HL-60 (cell line): Measurements from ENCODE around the gene NUDT4B.
A peak's percentile ranks its signal among the peaks of the same experiment; 100 is the strongest.
"Not testable (repeated sequence)": the region's sequence is repeated elsewhere in the genome, so short reads cannot be mapped to it uniquely, and the experiment has no call there.

Source experiments
- DNase-seq, 2 experiments: peaks; one replicate each; pipeline ENCODE4 v3.0.0-alpha.2; 2010 to 2020; ENCODE audit warnings: low read depth in 1 of 2, low spot score in 1 of 2
- H3K27ac ChIP-seq: fragments of 250-450 bp; sonication (Bioruptor Pico); replicated peaks from 2 replicates; pipeline ENCODE4 v1.5.1; 2020; ENCODE audit warnings: mild to moderate bottlenecking, moderate library complexity
- H3K27me3 ChIP-seq: fragments of 250-450 bp; sonication (Bioruptor Pico); 2 replicates; pipeline ENCODE4 v1.5.1; 2021; ENCODE audit warnings: mild to moderate bottlenecking, moderate library complexity; ENCODE audit not compliant: insufficient read depth, poor library complexity, severe bottlenecking
- H3K4me3 ChIP-seq: replicated peaks from 2 replicates; pipeline ENCODE4 v1.5.1; 2011; ENCODE audit warnings: mild to moderate bottlenecking, control low read depth, low read length; ENCODE audit not compliant: insufficient read depth

NUDT4B gene

DNA sequence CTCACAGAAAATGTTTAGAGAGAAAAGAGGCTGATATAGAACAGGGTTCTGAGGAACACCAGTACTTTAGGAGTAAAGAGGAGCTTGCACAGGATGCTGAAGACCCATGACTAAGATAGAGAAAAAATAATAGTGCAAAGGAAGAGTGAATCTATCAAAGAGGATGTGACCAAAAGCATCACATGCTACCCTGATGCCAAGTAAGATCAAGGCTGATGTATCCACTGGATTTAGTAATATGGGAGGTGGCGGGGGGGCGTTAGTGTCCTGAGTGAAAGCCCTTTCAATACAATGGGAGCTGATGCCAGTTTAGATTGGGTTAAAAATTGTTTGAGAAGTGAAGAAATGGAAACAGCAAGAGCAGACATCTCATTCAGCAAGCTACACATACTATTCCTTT lies 11.2 kb downstream of the NUDT4B start:
- H3K27ac ChIP-seq, H3K27me3 ChIP-seq: not testable (repeated sequence)
- DNase-seq, result peak in 1 of 2 experiments; percentile 2

DNA sequence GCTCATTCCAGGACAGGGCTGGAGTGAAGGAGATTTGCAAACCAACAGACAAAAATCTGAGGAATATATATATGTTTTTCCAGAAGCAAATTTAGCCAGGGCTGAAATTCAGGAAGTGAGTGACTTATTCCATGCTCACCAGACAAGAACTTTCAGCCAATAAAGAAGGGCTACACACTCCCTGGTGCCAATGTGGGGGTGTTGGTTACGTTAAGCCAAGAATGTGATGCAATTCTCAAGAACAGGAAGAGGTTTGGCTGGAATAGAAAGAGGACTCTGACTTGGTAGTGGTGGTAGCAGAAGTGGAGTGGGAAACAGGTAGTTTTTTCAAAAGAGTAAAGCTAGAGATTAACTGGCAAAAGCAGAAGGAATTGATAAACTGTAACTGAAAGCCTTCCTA lies 11.6 kb downstream of the NUDT4B start:
- H3K27ac ChIP-seq, H3K4me3 ChIP-seq, H3K27me3 ChIP-seq, DNase-seq: not testable (repeated sequence)

More for the DNA sequence above, 11.2 kb downstream of the NUDT4B start:
- H3K4me3 ChIP-seq, result not testable (repeated sequence)

DNA sequence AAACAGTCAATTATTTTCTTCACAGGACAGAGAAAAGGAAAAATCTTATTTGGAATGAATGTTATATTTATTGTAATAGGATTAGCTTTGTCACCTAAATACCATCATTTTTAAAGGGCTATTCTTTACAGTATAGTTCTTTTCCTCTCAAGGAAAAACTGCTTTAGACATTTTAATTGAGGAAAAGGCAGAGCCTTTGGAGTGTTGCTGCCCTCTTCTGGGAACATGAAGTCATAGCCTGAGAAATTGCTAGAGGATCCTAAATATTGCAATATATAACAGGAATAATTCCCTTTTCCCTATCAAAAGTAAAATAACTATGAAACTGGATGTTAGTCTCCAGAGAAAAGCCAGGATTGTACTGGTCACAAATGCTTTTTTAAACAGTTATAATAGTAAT lies 12.8 kb downstream of the NUDT4B start:
- not testable (repeated sequence) for H3K4me3 ChIP-seq, DNase-seq, H3K27me3 ChIP-seq, H3K27ac ChIP-seq

GRCh38 chr1:148765238-148766019 lies 16.9 kb downstream of the NUDT4B start:
- H3K27ac ChIP-seq, H3K27me3 ChIP-seq, DNase-seq, H3K4me3 ChIP-seq: not testable (repeated sequence)

DNA sequence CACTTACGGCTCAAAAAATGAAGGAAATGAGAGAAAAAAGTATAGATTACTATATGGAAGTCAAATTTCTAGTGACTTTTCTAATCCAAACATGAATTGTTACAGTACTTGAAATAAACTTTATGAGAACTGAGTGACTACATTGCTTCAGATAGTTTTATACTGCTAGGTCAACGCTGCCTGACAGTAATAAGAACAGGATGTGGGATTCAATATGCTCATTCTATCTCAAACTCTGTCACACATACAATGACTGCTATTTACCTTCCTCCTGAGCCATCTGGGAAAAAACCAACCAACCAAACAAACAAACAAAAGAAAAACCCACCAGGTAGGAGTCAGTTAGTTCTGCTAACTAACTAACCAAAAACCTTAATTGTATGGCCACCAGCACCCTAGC lies 20.0 kb downstream of the NUDT4B start:
- DNase-seq, H3K27me3 ChIP-seq, H3K27ac ChIP-seq, H3K4me3 ChIP-seq: not testable (repeated sequence)

GRCh38 chr1:148769495-148769894 lies 20.9 kb downstream of the NUDT4B start:
- H3K4me3 ChIP-seq, H3K27ac ChIP-seq, DNase-seq, H3K27me3 ChIP-seq: not testable (repeated sequence)

- not testable (repeated sequence) for DNase-seq, H3K27ac ChIP-seq, H3K27me3 ChIP-seq, H3K4me3 ChIP-seq
These were observed 25.1 kb downstream of the NUDT4B start for GRCh38 chr1:148773690-148774089.

DNA sequence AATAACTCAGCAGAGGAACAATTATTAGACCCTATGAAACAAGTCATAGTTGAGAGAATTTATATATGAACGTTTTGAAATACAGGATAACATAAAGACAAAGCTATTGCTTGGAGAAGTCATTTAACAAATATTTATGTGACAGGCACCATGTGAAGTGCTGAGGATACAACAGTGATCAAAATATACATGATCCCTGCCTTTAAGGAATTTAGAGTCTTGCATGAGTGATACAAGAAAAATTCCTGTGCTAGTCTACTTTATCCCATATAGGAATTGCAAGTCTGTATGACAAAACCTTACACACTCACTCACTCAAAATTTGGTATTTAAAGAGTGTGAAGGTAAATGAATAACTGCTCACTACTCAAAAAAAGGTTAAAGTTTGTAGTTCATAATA lies 25.5 kb downstream of the NUDT4B start:
- not testable (repeated sequence) for DNase-seq, H3K27ac ChIP-seq, H3K4me3 ChIP-seq, H3K27me3 ChIP-seq

- H3K27me3 ChIP-seq, H3K4me3 ChIP-seq, DNase-seq, H3K27ac ChIP-seq: not testable (repeated sequence)
These were observed 26.7 kb downstream of the NUDT4B start for GRCh38 chr1:148775263-148775662.

DNA sequence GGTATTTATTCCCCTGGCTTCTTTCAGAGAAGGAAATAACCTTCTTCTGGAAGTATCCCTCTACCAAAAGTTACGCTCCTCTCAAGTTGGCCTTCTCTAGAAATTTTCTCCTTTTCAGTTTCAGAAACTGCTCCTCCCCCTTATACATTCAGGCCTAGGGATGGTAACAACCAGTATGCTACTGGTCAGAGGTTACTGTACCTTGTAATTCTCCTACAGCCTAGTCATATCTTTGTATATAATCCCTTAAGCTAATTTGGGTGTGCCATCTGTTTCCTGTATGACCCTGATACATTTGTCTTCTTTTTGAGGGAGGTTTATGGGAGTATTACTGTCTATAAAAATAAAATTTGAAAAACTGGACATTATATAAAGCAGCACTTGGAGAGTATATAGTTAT lies 29.1 kb downstream of the NUDT4B start:
- H3K27ac ChIP-seq, DNase-seq, H3K4me3 ChIP-seq, H3K27me3 ChIP-seq: not testable (repeated sequence)

- not testable (repeated sequence) for H3K4me3 ChIP-seq, H3K27me3 ChIP-seq, H3K27ac ChIP-seq, DNase-seq
These were observed 31.8 kb downstream of the NUDT4B start for GRCh38 chr1:148780404-148780803.

- H3K4me3 ChIP-seq, DNase-seq, H3K27ac ChIP-seq, H3K27me3 ChIP-seq: not testable (repeated sequence)
These were observed 43.0 kb downstream of the NUDT4B start for GRCh38 chr1:148791543-148792099.

GRCh38 chr1:148793762-148794332 lies 45.3 kb downstream of the NUDT4B start:
- DNase-seq, H3K27ac ChIP-seq, H3K27me3 ChIP-seq, H3K4me3 ChIP-seq: not testable (repeated sequence)
